ENCODE measurements around the gene FAM118B.

DNA sequence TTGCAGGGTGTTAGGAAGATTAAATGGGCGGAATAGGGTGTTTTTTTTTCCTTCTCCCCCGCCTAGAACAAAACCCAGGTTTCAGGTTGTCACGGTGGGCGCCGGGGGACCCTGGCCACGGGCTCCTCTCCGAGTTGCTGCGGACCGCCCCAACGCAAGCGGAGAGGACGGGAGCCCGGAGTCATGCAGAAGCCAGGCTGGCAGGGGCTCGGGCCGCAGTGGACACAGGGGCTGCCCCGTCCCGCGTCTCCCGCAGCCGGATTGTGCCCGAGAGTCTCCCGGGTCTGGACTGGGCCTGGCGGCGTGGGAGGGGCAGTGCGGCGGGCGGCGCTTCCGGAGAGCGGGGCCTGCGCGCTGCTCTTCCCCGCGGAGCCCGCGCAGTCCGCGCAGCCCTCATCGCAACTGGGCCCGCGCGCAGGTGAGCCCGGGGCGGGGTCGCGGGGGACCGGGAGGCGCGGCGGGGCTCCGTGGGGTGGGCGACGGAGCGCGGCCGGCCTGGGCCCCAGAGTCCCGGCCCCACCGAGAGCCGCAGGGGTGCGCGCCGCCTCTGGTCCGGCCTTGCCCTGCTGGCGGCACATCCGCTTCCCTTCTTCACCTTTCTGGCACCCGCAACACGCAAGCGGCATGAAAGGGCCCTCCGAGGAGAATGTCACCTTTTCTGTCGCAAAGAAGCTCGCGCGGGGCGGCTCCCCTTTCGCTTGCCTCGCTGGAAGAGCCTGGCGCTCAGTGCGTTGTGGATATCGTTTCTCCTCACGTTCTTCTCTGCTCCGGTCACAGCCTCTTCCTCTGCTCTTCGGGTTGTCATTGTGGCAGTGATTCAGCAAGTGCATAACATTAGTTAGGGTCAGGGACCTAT is 71.4 kb downstream of the FAM118B start, which contains the start of gene TIRAP:
- TF ChIP-seq, protein P1, sequence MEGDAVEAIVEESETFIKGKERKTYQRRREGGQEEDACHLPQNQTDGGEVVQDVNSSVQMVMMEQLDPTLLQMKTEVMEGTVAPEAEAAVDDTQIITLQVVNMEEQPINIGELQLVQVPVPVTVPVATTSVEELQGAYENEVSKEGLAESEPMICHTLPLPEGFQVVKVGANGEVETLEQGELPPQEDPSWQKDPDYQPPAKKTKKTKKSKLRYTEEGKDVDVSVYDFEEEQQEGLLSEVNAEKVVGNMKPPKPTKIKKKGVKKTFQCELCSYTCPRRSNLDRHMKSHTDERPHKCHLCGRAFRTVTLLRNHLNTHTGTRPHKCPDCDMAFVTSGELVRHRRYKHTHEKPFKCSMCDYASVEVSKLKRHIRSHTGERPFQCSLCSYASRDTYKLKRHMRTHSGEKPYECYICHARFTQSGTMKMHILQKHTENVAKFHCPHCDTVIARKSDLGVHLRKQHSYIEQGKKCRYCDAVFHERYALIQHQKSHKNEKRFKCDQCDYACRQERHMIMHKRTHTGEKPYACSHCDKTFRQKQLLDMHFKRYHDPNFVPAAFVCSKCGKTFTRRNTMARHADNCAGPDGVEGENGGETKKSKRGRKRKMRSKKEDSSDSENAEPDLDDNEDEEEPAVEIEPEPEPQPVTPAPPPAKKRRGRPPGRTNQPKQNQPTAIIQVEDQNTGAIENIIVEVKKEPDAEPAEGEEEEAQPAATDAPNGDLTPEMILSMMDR (IDR thresholded peaks at IDR 0.05): no peak
- no peak for TF ChIP-seq TCF7L2 (IDR thresholded peaks at IDR 0.05; ENCODE audit: low read depth, low read length)
- peak; percentile 87; the same call in 1 of the 2 replicates for TF ChIP-seq SIN3A (IDR thresholded peaks at IDR 0.05; ENCODE audit: borderline replicate concordance, insufficient read depth, low read depth, low read length)

Measured in Panc1 (cell line).